HCT116 (cell line): Measurements from ENCODE around the gene KRT2.

ENCODE experiments used
- EGR1 ChIP-seq: IDR thresholded peaks from 2 replicates; pipeline ENCODE4 v1.6.1; 2012; ENCODE audit warnings: low read depth
- EZH2 ChIP-seq: fragments of 200-600 bp; sonication (generic); IDR thresholded peaks from 2 replicates; pipeline ENCODE4 v1.6.1; 2017; ENCODE audit warnings: antibody characterized with exemption, mixed run types
- POLR2A ChIP-seq: IDR thresholded peaks from 2 replicates; pipeline ENCODE4 v1.7.0; 2011; ENCODE audit warnings: borderline replicate concordance; ENCODE audit not compliant: insufficient read depth, insufficient read length; ENCODE audit errors: extremely low read depth
- POLR2AphosphoS5 ChIP-seq: IDR thresholded peaks from 2 replicates; pipeline ENCODE4 v1.6.1; 2011; ENCODE audit warnings: mild to moderate bottlenecking, low read depth, low read length, moderate library complexity
- SP1 ChIP-seq: IDR thresholded peaks from 2 replicates; pipeline ENCODE4 v1.6.1; 2012; ENCODE audit warnings: low read depth
- TF ChIP-seq, protein P1 (sequence below): IDR thresholded peaks from 2 replicates; pipeline ENCODE4 v1.6.1; 2012
- TF ChIP-seq, protein P2 (sequence below), 3 experiments: fragments of 200-600 bp in 1 of 3; sonication (generic) in 1 of 3; IDR thresholded peaks in 2 of 3; conservative IDR thresholded peaks in 1 of 3; 2 replicates each; pipeline ENCODE4 v1.5.1; 2012 to 2017; ENCODE audit warnings: low read depth in 2 of 3, low read length in 2 of 3, antibody characterized with exemption in 1 of 3, borderline replicate concordance in 1 of 3, control low read depth in 1 of 3, mild to moderate bottlenecking in 1 of 3, mixed read lengths in 1 of 3, mixed run types in 1 of 3, moderate library complexity in 1 of 3; ENCODE audit not compliant: insufficient read depth in 1 of 3

- TF ChIP-seq SP1 (no peak), EZH2 (no peak), POLR2AphosphoS5 (no peak), POLR2A (no peak), EGR1 (no peak)
- TF ChIP-seq, protein P1, sequence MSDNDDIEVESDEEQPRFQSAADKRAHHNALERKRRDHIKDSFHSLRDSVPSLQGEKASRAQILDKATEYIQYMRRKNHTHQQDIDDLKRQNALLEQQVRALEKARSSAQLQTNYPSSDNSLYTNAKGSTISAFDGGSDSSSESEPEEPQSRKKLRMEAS = no peak
- TF ChIP-seq, protein P2, sequence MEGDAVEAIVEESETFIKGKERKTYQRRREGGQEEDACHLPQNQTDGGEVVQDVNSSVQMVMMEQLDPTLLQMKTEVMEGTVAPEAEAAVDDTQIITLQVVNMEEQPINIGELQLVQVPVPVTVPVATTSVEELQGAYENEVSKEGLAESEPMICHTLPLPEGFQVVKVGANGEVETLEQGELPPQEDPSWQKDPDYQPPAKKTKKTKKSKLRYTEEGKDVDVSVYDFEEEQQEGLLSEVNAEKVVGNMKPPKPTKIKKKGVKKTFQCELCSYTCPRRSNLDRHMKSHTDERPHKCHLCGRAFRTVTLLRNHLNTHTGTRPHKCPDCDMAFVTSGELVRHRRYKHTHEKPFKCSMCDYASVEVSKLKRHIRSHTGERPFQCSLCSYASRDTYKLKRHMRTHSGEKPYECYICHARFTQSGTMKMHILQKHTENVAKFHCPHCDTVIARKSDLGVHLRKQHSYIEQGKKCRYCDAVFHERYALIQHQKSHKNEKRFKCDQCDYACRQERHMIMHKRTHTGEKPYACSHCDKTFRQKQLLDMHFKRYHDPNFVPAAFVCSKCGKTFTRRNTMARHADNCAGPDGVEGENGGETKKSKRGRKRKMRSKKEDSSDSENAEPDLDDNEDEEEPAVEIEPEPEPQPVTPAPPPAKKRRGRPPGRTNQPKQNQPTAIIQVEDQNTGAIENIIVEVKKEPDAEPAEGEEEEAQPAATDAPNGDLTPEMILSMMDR (IDR thresholded peaks at IDR 0.05 in 2 of 3, conservative IDR thresholded peaks at IDR 0.05 in 1 of 3; ENCODE audit: borderline replicate concordance in 1 of 3, insufficient read depth in 1 of 3, low read depth in 2 of 3, low read length in 2 of 3) = no peak
These were observed 30.3 kb upstream of the KRT2 start for GRCh38 chr12:52682381-52682660.
